Measurements from ENCODE around the gene ADGRL3. TPM values are rescaled to one million over a fixed set of nuclear protein-coding genes. Genes with fewer than 3 reads are reported as not detected.

ADGRL3 gene
- total and polyA plus RNA-seq, 4 donors = 0.39 to 59.9 (median 2.9) TPM

DNA sequence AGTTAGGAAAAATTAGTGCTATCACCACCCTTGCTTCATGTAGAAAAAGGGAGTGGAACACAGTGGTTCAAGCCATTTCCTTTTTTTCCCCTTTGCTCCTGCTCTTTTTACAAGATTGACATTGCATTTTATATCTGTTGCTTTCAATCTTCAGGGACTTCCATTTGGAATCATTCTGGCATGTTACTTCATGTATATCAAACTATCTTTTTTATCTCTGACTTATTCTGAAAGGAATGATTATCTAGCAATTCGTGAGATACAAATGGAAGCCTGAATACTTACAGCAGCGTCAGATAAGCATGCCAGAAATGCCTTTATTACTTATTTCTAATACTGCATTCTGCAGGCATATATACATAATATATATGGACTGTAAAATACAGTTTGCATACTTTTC is 20.4 kb downstream of the ADGRL3 start:
- no peaks in the 10 kb centered on the region for H3K27me3 ChIP-seq (ENCODE audit: control insufficient read depth in 3 of 3, insufficient read depth in 3 of 3, low read length in 2 of 3)
- no peaks in the 10 kb centered on the region for H3K9me3 ChIP-seq (ENCODE audit: control insufficient read depth in 4 of 4, insufficient read depth in 3 of 4, low read length in 3 of 4)
- whole genome bisulfite sequencing, 2 donors = 79 to 84% methylated on average over 2 of the region's 2 CpGs
- peaks cover 0 to 5% (median 0%) of the 10 kb centered on the region in 5 donors for H3K4me1 ChIP-seq (ENCODE audit: control insufficient read depth in 5 of 5, insufficient read depth in 5 of 5, low read length in 5 of 5)
- TF ChIP-seq, protein P1, sequence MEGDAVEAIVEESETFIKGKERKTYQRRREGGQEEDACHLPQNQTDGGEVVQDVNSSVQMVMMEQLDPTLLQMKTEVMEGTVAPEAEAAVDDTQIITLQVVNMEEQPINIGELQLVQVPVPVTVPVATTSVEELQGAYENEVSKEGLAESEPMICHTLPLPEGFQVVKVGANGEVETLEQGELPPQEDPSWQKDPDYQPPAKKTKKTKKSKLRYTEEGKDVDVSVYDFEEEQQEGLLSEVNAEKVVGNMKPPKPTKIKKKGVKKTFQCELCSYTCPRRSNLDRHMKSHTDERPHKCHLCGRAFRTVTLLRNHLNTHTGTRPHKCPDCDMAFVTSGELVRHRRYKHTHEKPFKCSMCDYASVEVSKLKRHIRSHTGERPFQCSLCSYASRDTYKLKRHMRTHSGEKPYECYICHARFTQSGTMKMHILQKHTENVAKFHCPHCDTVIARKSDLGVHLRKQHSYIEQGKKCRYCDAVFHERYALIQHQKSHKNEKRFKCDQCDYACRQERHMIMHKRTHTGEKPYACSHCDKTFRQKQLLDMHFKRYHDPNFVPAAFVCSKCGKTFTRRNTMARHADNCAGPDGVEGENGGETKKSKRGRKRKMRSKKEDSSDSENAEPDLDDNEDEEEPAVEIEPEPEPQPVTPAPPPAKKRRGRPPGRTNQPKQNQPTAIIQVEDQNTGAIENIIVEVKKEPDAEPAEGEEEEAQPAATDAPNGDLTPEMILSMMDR (IDR thresholded peaks at IDR 0.05; ENCODE audit: control extremely low read depth, extremely low read depth) = no peak
- H3K4me3 ChIP-seq = no peak overlapping the region
- no peak for ATAC-seq (ENCODE audit: insufficient read depth, low FRiP score)
- no peak overlapping the region for H3K9ac ChIP-seq (ENCODE audit: insufficient read depth in 1 of 2, low read length in 2 of 2)
- H3K27ac ChIP-seq (ENCODE audit: low read depth in 1 of 2, low read length in 1 of 2) = no peak overlapping the region
- H3K36me3 ChIP-seq (ENCODE audit: control insufficient read depth in 4 of 4, insufficient read depth in 4 of 4, low read length in 4 of 4) = no peaks in the 10 kb centered on the region
- DNase-seq = no peak

DNA sequence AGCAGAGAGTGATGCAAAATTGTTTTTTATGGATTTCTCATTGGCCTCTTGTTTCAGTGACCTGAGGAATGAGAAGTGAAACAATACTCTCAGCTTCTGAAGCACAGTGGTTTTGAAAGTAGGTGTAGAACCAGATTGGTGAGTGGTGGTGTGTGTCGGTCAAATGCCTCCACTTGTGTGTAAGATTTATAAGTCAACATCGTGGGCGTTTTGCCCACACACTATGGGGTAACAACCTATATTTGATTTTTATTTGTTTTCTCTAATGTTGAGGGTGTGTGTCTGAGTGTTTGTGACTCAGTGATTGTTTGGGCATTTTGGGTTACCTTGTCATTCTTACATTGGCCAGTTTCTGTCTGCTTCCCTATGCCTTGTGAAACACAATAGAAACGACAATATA is 23.3 kb downstream of the ADGRL3 start:
- peaks cover 0 to 5% (median 0%) of the 10 kb centered on the region in 5 donors for H3K4me1 ChIP-seq (ENCODE audit: control insufficient read depth in 5 of 5, insufficient read depth in 5 of 5, low read length in 5 of 5)
- no peaks in the 10 kb centered on the region for H3K27me3 ChIP-seq (ENCODE audit: control insufficient read depth in 3 of 3, insufficient read depth in 3 of 3, low read length in 2 of 3)
- no peaks in the 10 kb centered on the region for H3K36me3 ChIP-seq (ENCODE audit: control insufficient read depth in 4 of 4, insufficient read depth in 4 of 4, low read length in 4 of 4)
- 74 to 92% methylated on average over 4 of the region's 4 CpGs for WGBS, 2 donors
- no peak for ATAC-seq (ENCODE audit: insufficient read depth, low FRiP score)
- DNase-seq = peak in 1 of 3 donors; percentile 28
- no peaks in the 10 kb centered on the region for H3K9me3 ChIP-seq (ENCODE audit: control insufficient read depth in 4 of 4, insufficient read depth in 3 of 4, low read length in 3 of 4)
- no peak overlapping the region for H3K4me3 ChIP-seq
- H3K27ac ChIP-seq (ENCODE audit: low read depth in 1 of 2, low read length in 1 of 2) = no peak overlapping the region
- TF ChIP-seq, protein P1 (IDR thresholded peaks at IDR 0.05; ENCODE audit: control extremely low read depth, extremely low read depth) = no peak
- no peak overlapping the region for H3K9ac ChIP-seq (ENCODE audit: insufficient read depth in 1 of 2, low read length in 2 of 2)

DNA sequence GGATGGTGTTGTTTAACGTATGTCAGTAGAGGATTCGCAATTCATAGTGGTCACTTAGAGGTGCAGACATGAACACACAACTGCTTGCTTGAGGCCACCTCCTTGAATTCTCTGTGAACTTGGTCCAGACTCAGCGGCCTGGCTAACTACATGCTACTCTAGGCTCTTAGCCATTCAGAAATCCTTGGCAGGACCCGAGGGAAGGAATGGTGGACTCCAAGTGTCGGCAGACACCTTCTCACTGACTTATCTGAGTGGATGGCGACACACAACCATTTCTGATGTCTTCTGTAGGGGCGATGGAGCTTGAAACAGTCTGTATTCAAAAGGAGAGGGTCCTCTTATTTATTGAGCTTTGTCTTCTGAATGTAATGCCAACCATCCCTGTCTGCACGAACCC is 24.4 kb downstream of the ADGRL3 start:
- no peaks in the 10 kb centered on the region for H3K9me3 ChIP-seq (ENCODE audit: control insufficient read depth in 4 of 4, insufficient read depth in 3 of 4, low read length in 3 of 4)
- no peak overlapping the region for H3K9ac ChIP-seq (ENCODE audit: insufficient read depth in 1 of 2, low read length in 2 of 2)
- peaks cover 0 to 5% (median 0%) of the 10 kb centered on the region in 5 donors for H3K4me1 ChIP-seq (ENCODE audit: control insufficient read depth in 5 of 5, insufficient read depth in 5 of 5, low read length in 5 of 5)
- H3K27me3 ChIP-seq (ENCODE audit: control insufficient read depth in 3 of 3, insufficient read depth in 3 of 3, low read length in 2 of 3) = no peaks in the 10 kb centered on the region
- DNase-seq (peak in 1 of 3 donors; percentile 18), ATAC-seq (ENCODE audit: insufficient read depth, low FRiP score) (no peak)
- TF ChIP-seq, protein P1 (IDR thresholded peaks at IDR 0.05; ENCODE audit: control extremely low read depth, extremely low read depth) = no peak
- H3K4me3 ChIP-seq = no peak overlapping the region
- no peak overlapping the region for H3K27ac ChIP-seq (ENCODE audit: low read depth in 1 of 2, low read length in 1 of 2)
- WGBS, 2 donors = 82 to 91% methylated on average over 8 of the region's 8 CpGs
- H3K36me3 ChIP-seq (ENCODE audit: control insufficient read depth in 4 of 4, insufficient read depth in 4 of 4, low read length in 4 of 4) = no peaks in the 10 kb centered on the region

DNA sequence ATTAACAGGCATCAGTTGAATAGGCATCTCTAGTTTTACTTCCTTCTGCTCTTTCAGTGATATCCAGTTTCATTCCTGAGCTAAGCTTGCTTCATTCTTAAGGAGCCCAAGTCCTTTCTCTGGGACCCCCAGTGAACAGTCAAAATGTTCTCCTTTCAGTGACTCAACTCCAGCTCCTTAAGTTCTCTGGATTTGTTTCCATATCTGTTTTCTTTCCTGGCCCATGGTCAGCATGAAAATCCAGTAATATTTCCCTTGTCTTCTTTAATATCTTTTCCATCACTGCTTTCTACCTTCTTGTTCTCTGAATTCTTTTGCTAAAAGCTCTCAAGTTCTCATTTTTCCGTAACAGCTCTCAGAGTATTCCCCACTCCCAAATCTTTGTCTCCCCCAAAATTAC is 25.5 kb downstream of the ADGRL3 start:
- Histone ChIP-seq H3K4me1 (ENCODE audit: control insufficient read depth in 5 of 5, insufficient read depth in 5 of 5, low read length in 5 of 5) (peaks cover 0 to 4% (median 0%) of the 10 kb centered on the region in 5 donors), H3K4me3 (no peak overlapping the region), H3K36me3 (ENCODE audit: control insufficient read depth in 4 of 4, insufficient read depth in 4 of 4, low read length in 4 of 4) (no peaks in the 10 kb centered on the region), H3K9ac (ENCODE audit: insufficient read depth in 1 of 2, low read length in 2 of 2) (no peak overlapping the region), H3K27me3 (ENCODE audit: control insufficient read depth in 3 of 3, insufficient read depth in 3 of 3, low read length in 2 of 3) (no peaks in the 10 kb centered on the region), H3K27ac (ENCODE audit: low read depth in 1 of 2, low read length in 1 of 2) (no peak overlapping the region), H3K9me3 (ENCODE audit: control insufficient read depth in 4 of 4, insufficient read depth in 3 of 4, low read length in 3 of 4) (no peaks in the 10 kb centered on the region)
- whole genome bisulfite sequencing, 2 donors = 90 to 91% methylated on average over 1 of the region's 1 CpG
- DNase-seq = no peak
- ATAC-seq (ENCODE audit: insufficient read depth, low FRiP score) = no peak
- TF ChIP-seq, protein P1 (IDR thresholded peaks at IDR 0.05; ENCODE audit: control extremely low read depth, extremely low read depth) = no peak
